ENCODE results near the gene VIPAS39. TPM values are rescaled to one million over a fixed set of nuclear protein-coding genes. Genes with fewer than 3 reads are reported as not detected.

Gene VIPAS39
- total RNA-seq, 1 donor from 2014 or later, result 29.7 TPM

- Histone ChIP-seq H2AFZ (replicated peaks) (no peak overlapping the region), H3K4me1 (peaks cover 4% of the 10 kb centered on the region), H3K79me2 (ENCODE audit: low read depth) (no peaks in the 10 kb centered on the region), H3K27ac (no peak overlapping the region), H3K9ac (no peak overlapping the region), H3K4me3 (no peak overlapping the region), H4K20me1 (ENCODE audit: low read depth) (no peaks in the 10 kb centered on the region), H3K36me3 (no peaks in the 10 kb centered on the region), H3K27me3 (peaks cover 51% of the 10 kb centered on the region), H3K9me3 (ENCODE audit: low read depth) (peaks cover 4% of the 10 kb centered on the region), H3F3A (ENCODE audit: low read depth) (no peaks in the 10 kb centered on the region), H3K4me2 (no peak overlapping the region)
- H3K27me3 Mint-ChIP-seq (ENCODE audit: insufficient read depth, low read depth), result peaks cover 17% of the 10 kb centered on the region
- H3K9me3 Mint-ChIP-seq, result no peaks in the 10 kb centered on the region
- H3K4me1 Mint-ChIP-seq, result no peaks in the 10 kb centered on the region
- no peak for DNase-seq (ENCODE audit: low spot score)
- H3K4me3 Mint-ChIP-seq, result no peak overlapping the region
- H3K27ac Mint-ChIP-seq, result no peak overlapping the region
- TF ChIP-seq EZH2 (IDR thresholded peaks at IDR 0.05) (no peak), EZH2phosphoT487 (IDR thresholded peaks at IDR 0.05) (no peak), CTCF (IDR thresholded peaks at IDR 0.05) (no peak)
- H3K36me3 Mint-ChIP-seq, result peaks cover 3% of the 10 kb centered on the region
Measured at GRCh38 chr14:77502109-77502782, 44.8 kb upstream of the VIPAS39 start.

- H3K36me3 Mint-ChIP-seq, result peaks cover 3% of the 10 kb centered on the region
- Histone ChIP-seq H3K9ac (no peak overlapping the region), H3K4me1 (peaks cover 4% of the 10 kb centered on the region), H3K4me3 (peak overlapping the region; percentile 61), H3K36me3 (no peaks in the 10 kb centered on the region), H3K79me2 (ENCODE audit: low read depth) (no peaks in the 10 kb centered on the region), H3K9me3 (ENCODE audit: low read depth) (peaks cover 4% of the 10 kb centered on the region), H4K20me1 (ENCODE audit: low read depth) (no peaks in the 10 kb centered on the region), H2AFZ (replicated peaks) (peak overlapping the region; percentile 91), H3K4me2 (peak overlapping the region; percentile 91), H3K27me3 (peaks cover 63% of the 10 kb centered on the region), H3F3A (ENCODE audit: low read depth) (no peaks in the 10 kb centered on the region), H3K27ac (no peak overlapping the region)
- peaks cover 24% of the 10 kb centered on the region for H3K27me3 Mint-ChIP-seq (ENCODE audit: insufficient read depth, low read depth)
- peak; percentile 76 for DNase-seq (ENCODE audit: low spot score)
- H3K4me1 Mint-ChIP-seq, result no peaks in the 10 kb centered on the region
- H3K27ac Mint-ChIP-seq, result no peak overlapping the region
- peak overlapping the region; percentile 85 for H3K4me3 Mint-ChIP-seq
- peak; percentile 79 for TF ChIP-seq EZH2phosphoT487 (IDR thresholded peaks at IDR 0.05)
- TF ChIP-seq EZH2 (IDR thresholded peaks at IDR 0.05), result peak; percentile 93
- no peak for TF ChIP-seq CTCF (IDR thresholded peaks at IDR 0.05)
- H3K9me3 Mint-ChIP-seq, result no peaks in the 10 kb centered on the region
Measured at GRCh38 chr14:77498984-77499527, 41.7 kb upstream of the VIPAS39 start.

- H3K4me1 ChIP-seq, result peaks cover 4% of the 10 kb centered on the region
- H3F3A ChIP-seq (ENCODE audit: low read depth), result no peaks in the 10 kb centered on the region
- no peaks in the 10 kb centered on the region for H3K36me3 ChIP-seq
- no peaks in the 10 kb centered on the region for H4K20me1 ChIP-seq (ENCODE audit: low read depth)
- Mint-ChIP-seq H3K36me3 (peaks cover 2% of the 10 kb centered on the region), H3K4me3 (peak within 1 kb of the TSS; percentile 85), H3K27me3 (ENCODE audit: insufficient read depth, low read depth) (peaks cover 24% of the 10 kb centered on the region), H3K27ac (no peak within 1 kb of the TSS), H3K4me1 (no peaks in the 10 kb centered on the region), H3K9me3 (no peaks in the 10 kb centered on the region)
- H3K27me3 ChIP-seq, result peaks cover 63% of the 10 kb centered on the region
- peak; percentile 80 for DNase-seq (ENCODE audit: low spot score)
- no peak within 1 kb of the TSS for H3K27ac ChIP-seq
- H3K9ac ChIP-seq, result no peak within 1 kb of the TSS
- H3K9me3 ChIP-seq (ENCODE audit: low read depth), result peaks cover 4% of the 10 kb centered on the region
- peak within 1 kb of the TSS; percentile 91 for H3K4me2 ChIP-seq
- peak within 1 kb of the TSS; percentile 91 for H2AFZ ChIP-seq (replicated peaks)
- TF ChIP-seq CTCF (IDR thresholded peaks at IDR 0.05) (no peak), EZH2phosphoT487 (IDR thresholded peaks at IDR 0.05) (peak; percentile 91), EZH2 (IDR thresholded peaks at IDR 0.05) (peak; percentile 96)
- H3K79me2 ChIP-seq (ENCODE audit: low read depth), result no peaks in the 10 kb centered on the region
- H3K4me3 ChIP-seq, result peak within 1 kb of the TSS; percentile 61
Measured at GRCh38 chr14:77498120-77498979, 40.9 kb upstream of the VIPAS39 start, which contains the start of gene ISM2. ISM2 (minus strand) TSS chr14:77498816; CDS start chr14:77498793, 23 bp downstream.

All from neural progenitor cell (in vitro differentiated cells).